Erythroblast (primary cell): ENCODE results near the gene LRP1B.
A peak's percentile ranks its signal among the peaks of the same experiment; 100 is the strongest.

Source experiments
- DNase-seq, 2 experiments: peaks; one replicate each; lab custom pipeline; 2025; lab: John Stamatoyannopoulos, UW
- GATA1 ChIP-seq: IDR thresholded peaks from 2 replicates; pipeline ENCODE4 v1.6.1; 2011; ENCODE audit warnings: low read depth, mild to moderate bottlenecking, control low read depth, low read length, moderate library complexity
- POLR2A ChIP-seq: IDR thresholded peaks from 2 replicates; pipeline ENCODE4 v1.6.1; 2011; ENCODE audit warnings: mild to moderate bottlenecking, low read length

Gene LRP1B

GRCh38 chr2:141517852-141518421 is 612.9 kb downstream of the LRP1B start:
- TF ChIP-seq POLR2A (no peak), GATA1 (no peak)
- no peak for DNase-seq

- TF ChIP-seq POLR2A: no peak
- DNase-seq: no peak
Measured at GRCh38 chr2:141517180-141517851, 613.5 kb downstream of the LRP1B start.

- no peak for TF ChIP-seq POLR2A
- no peak for TF ChIP-seq GATA1
- no peak for DNase-seq
Measured at GRCh38 chr2:141515931-141516330, 614.9 kb downstream of the LRP1B start.

GRCh38 chr2:141513853-141514252 is 617.0 kb downstream of the LRP1B start:
- TF ChIP-seq GATA1 (no peak), POLR2A (no peak)
- no peak for DNase-seq

- no peak for DNase-seq
- TF ChIP-seq GATA1: no peak
- TF ChIP-seq POLR2A: no peak
Measured at GRCh38 chr2:141508806-141509595, 621.8 kb downstream of the LRP1B start.

- TF ChIP-seq GATA1 (no peak), POLR2A (no peak)
Measured at GRCh38 chr2:141508086-141508752, 622.6 kb downstream of the LRP1B start.

GRCh38 chr2:141506135-141506534 is 624.7 kb downstream of the LRP1B start:
- no peak for DNase-seq
- no peak for TF ChIP-seq GATA1
- no peak for TF ChIP-seq POLR2A

More at GRCh38 chr2:141508086-141508752, 622.6 kb downstream of the LRP1B start:
- no peak for DNase-seq

GRCh38 chr2:141501752-141502151 is 629.1 kb downstream of the LRP1B start:
- DNase-seq: no peak
- TF ChIP-seq POLR2A: no peak
- TF ChIP-seq GATA1: no peak

- TF ChIP-seq POLR2A: no peak
- TF ChIP-seq GATA1: no peak
- peak; percentile 6 to 10 for DNase-seq
Measured at GRCh38 chr2:141499123-141499522, 631.7 kb downstream of the LRP1B start.

- no peak for DNase-seq
- no peak for TF ChIP-seq GATA1
- TF ChIP-seq POLR2A: no peak
Measured at GRCh38 chr2:141498561-141498960, 632.3 kb downstream of the LRP1B start.

- no peak for TF ChIP-seq GATA1
- TF ChIP-seq POLR2A: no peak
- no peak for DNase-seq
Measured at GRCh38 chr2:141497272-141497671, 633.5 kb downstream of the LRP1B start.

- TF ChIP-seq GATA1 (no peak), POLR2A (no peak)
- peak; percentile 20 to 31 for DNase-seq
Measured at GRCh38 chr2:141496810-141497209, 634.0 kb downstream of the LRP1B start.

GRCh38 chr2:141493936-141494335 is 636.9 kb downstream of the LRP1B start:
- TF ChIP-seq GATA1 (no peak), POLR2A (no peak)
- no peak for DNase-seq
